ENCODE results near the gene NANS. TPM values are rescaled to one million over a fixed set of nuclear protein-coding genes. Genes with fewer than 3 reads are reported as not detected.

NANS gene
- total and polyA plus RNA-seq, 4 experiments from 2014 or later = 22.1 to 55.3 (median 28.9) TPM

GRCh38 chr9:98130576-98131228 is 74.2 kb downstream of the NANS start:
- peaks cover 5% of the 10 kb centered on the region for H3K4me1 ChIP-seq (ENCODE audit: insufficient read depth, low read length)
- no peak overlapping the region for H3K27ac ChIP-seq (ENCODE audit: low read depth, low read length)
- DNase-seq = no peak
- Mint-ChIP-seq H3K9me3 (no peaks in the 10 kb centered on the region), H3K27ac (peak overlapping the region in 5 of 7 donors; percentile 17 to 83 (median 71)), H3K36me3 (peaks cover 29 to 51% of the 10 kb centered on the region in 2 donors), H3K4me3 (no peak overlapping the region), H3K4me1 (peaks cover 0 to 6% (median 3%) of the 10 kb centered on the region in 4 donors), H3K27me3 (no peaks in the 10 kb centered on the region)
- CTCF ChIA-PET (ENCODE audit: partially characterized antibody) = no interaction called here
- POLR2A ChIA-PET (ENCODE audit: partially characterized antibody) = no interaction called here
- intact Hi-C loops (cut with micrococcal nuclease) = no loop called here
- no peak overlapping the region for H3K4me3 ChIP-seq (ENCODE audit: low read length in 2 of 2)
- peaks cover 17% of the 10 kb centered on the region for H3K36me3 ChIP-seq (ENCODE audit: insufficient read depth, low read length)
- H3K9me3 ChIP-seq (ENCODE audit: control insufficient read depth in 1 of 2, low read length in 2 of 2) = no peaks in the 10 kb centered on the region
- H3K27me3 ChIP-seq (ENCODE audit: insufficient read depth, low read length) = no peaks in the 10 kb centered on the region

GRCh38 chr9:98132158-98132557 is 75.6 kb downstream of the NANS start:
- no peaks in the 10 kb centered on the region for H3K9me3 ChIP-seq (ENCODE audit: control insufficient read depth in 1 of 2, low read length in 2 of 2)
- no peak overlapping the region for H3K27ac ChIP-seq (ENCODE audit: low read depth, low read length)
- Mint-ChIP-seq H3K36me3 (peaks cover 22 to 49% of the 10 kb centered on the region in 2 donors), H3K9me3 (no peaks in the 10 kb centered on the region), H3K27me3 (no peaks in the 10 kb centered on the region), H3K4me1 (peaks cover 0 to 6% (median 3%) of the 10 kb centered on the region in 4 donors), H3K27ac (peak overlapping the region in 1 of 7 donors; percentile 75), H3K4me3 (no peak overlapping the region)
- POLR2A ChIA-PET (ENCODE audit: partially characterized antibody) = interaction anchor here (1.2 to 1.9 kb wide), 2 partner anchors 11 to 13 kb away, joined by 4 to 6 read pairs; partner anchors contain the start of gene TRIM14
- H3K4me1 ChIP-seq (ENCODE audit: insufficient read depth, low read length) = peaks cover 5% of the 10 kb centered on the region
- DNase-seq = no peak
- no peaks in the 10 kb centered on the region for H3K27me3 ChIP-seq (ENCODE audit: insufficient read depth, low read length)
- intact Hi-C loops (cut with micrococcal nuclease) = no loop called here
- CTCF ChIA-PET (ENCODE audit: partially characterized antibody) = interaction anchor here (1.6 kb wide), 1 partner anchor 11 kb away, joined by 3 read pairs; no protein-coding TSS in a partner anchor
- peaks cover 17% of the 10 kb centered on the region for H3K36me3 ChIP-seq (ENCODE audit: insufficient read depth, low read length)
- H3K4me3 ChIP-seq (ENCODE audit: low read length in 2 of 2) = no peak overlapping the region

Other genes with a start within 250 kb of the NANS start
- not detected for gene FOXE1, start 203.5 kb upstream of the NANS start, total RNA-seq
- gene FOXE1, start 203.5 kb upstream of the NANS start, polyA plus RNA-seq = not detected
- gene TRMO, start 134.2 kb upstream of the NANS start, total RNA-seq = 10 to 100 TPM; 51.6 to 59.5 TPM
- gene TRMO, start 134.2 kb upstream of the NANS start, polyA plus RNA-seq = 10 to 100 TPM; 21.7 to 31.2 TPM
- 1 to 10 TPM; 1.6 to 2.3 TPM for gene HEMGN, start 118.6 kb upstream of the NANS start, total RNA-seq
- 1 to 10 TPM; 3.4 to 4.0 TPM for gene HEMGN, start 118.6 kb upstream of the NANS start, polyA plus RNA-seq
- gene ANP32B, start 73.4 kb upstream of the NANS start, total RNA-seq = 100 to 1,000 TPM; 164 to 168 TPM
- gene ANP32B, start 73.4 kb upstream of the NANS start, polyA plus RNA-seq = 10 to 100 TPM; 70.4 to 92.1 TPM
- gene TRIM14, start 62.5 kb downstream of the NANS start, total RNA-seq = 10 to 100 TPM; 86.1 to 86.2 TPM
- gene TRIM14, start 62.5 kb downstream of the NANS start, polyA plus RNA-seq = 10 to 100 TPM; 41.4 to 84.7 TPM
- 1 to 10 TPM; 8.3 to 8.6 TPM for gene CORO2A, start 135.9 kb downstream of the NANS start, total RNA-seq
- gene CORO2A, start 135.9 kb downstream of the NANS start, polyA plus RNA-seq = 10 to 100 TPM in 1 of 2 donors, 1 to 10 TPM in 1; 4.4 to 11.9 TPM
- 10 to 100 TPM; 11.2 to 11.4 TPM for gene TBC1D2, start 198.9 kb downstream of the NANS start, total RNA-seq
- gene TBC1D2, start 198.9 kb downstream of the NANS start, polyA plus RNA-seq = 10 to 100 TPM in 1 of 2 donors, 1 to 10 TPM in 1; 2.1 to 11.0 TPM

Measured in CD4-positive, alpha-beta memory T cell (primary cell).